GM21390 (cell line): Measurements from ENCODE around the gene NPR2.

Experiments
- ATAC-seq: cut with Tn5 transposase; IDR thresholded peaks from one replicate; pipeline ENCODE4 v1.9.1; 2021; ENCODE audit not compliant: unreplicated experiment

NPR2 gene

DNA sequence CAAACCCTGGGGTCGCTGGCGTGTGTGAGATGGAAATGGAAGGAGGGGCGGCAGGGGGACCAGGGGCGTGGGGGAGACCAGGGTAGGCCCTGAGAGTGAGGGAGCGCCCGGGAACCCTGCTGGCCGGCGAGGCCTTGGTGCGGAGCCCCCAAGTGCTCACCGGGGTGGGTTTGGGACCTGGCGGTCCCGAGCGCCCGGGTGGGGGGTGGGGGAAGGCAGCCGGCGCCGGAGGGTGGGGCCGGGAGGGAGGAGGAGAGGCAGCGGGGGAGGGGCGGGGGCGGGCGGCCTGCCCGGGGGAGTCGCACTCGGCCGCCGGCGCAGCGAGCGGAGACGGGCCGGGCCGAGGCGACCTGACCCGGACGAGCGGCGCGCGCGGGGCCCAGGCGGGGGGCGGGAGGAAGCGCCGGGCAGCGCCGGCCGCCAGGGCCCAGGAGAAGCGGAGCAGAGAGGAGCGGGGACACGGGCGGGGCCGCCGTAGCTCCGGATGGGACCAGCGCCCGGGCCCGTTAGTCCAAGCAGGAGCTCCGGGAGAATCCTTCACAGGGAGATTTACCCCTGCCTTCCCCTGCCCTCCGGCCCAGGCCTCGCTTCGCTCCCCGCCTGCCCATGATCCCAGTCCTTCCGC, at the start of gene NPR2:
TSS of gene NPR2 (plus strand) at position 295 of the 625 bp plus-strand sequence. CDS start 818 bp downstream, outside the sequence.
- no peak for ATAC-seq

DNA sequence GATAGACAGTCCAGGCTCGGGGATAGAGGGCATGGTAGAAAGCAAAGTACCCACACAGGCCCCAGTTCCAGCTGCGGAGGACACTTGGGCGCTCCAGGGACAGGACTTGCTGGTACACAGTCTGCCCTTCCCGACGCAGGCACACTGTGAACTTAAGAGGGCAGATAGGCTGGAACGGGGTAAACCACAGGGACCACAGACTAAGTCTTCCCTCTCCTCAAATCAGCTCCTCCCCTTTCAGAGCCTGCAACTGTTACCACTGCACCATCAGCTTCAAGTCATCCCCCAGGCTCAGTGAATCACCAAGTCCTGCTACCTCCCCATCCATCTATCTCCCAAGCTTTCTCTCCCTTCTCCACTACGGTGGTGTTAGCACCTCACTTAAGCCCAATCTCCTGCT, 49.7 kb upstream of the NPR2 start:
- no peak for ATAC-seq

- ATAC-seq, result no peak
Measured at GRCh38 chr9:35743452-35743851, 47.9 kb upstream of the NPR2 start.

DNA sequence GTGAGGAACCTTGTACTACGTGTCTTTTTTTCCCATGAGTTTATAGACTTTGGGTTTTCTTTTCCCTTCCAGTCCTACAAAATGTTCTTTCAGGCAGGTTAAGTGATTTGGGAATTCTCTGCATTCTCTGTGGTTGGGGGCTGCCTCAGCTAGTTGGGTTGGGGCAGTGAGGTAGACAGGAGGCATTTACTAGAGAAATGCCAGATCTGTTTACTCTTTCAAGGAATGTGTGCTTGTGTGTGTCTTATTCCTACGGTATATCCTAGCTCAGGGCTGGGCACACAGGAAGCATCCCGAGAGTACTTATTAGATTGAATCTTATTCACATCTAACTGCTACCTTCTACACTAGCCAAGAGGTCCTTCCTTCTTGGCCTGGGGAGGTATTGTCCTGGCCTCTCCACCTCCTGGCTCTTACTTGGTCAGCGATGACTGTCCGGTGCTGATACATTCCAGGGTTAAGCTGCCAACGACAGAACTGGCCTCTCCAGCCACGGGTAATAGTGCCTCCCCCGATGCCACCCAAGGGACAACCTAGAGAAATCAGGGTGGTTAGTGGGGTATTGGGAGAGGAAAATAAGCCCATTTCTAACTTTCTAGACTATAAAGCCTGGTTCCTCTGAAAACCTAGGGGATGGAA, 47.4 kb upstream of the NPR2 start:
- ATAC-seq, result no peak

GRCh38 chr9:35745569-35745968, 45.8 kb upstream of the NPR2 start:
- ATAC-seq, result no peak

DNA sequence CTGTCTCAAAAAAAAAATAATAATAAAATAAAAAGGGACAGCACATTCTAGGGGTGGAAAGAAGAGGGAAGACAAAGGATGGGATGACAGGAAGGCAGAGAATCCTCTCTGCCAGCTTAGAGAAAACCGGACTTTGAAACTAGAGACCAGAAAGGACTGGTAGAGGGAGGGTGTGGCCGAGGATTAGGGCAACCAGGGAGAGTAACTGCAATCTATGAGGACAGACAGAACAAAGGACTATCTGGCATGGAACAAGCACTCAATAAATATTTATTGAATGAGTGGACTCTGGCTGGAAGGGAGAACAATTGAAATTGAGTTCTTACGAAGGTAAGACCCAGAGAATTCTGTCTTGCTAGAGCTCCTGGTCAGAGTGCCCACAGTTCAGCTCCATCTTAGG, 44.8 kb upstream of the NPR2 start:
- no peak for ATAC-seq

DNA sequence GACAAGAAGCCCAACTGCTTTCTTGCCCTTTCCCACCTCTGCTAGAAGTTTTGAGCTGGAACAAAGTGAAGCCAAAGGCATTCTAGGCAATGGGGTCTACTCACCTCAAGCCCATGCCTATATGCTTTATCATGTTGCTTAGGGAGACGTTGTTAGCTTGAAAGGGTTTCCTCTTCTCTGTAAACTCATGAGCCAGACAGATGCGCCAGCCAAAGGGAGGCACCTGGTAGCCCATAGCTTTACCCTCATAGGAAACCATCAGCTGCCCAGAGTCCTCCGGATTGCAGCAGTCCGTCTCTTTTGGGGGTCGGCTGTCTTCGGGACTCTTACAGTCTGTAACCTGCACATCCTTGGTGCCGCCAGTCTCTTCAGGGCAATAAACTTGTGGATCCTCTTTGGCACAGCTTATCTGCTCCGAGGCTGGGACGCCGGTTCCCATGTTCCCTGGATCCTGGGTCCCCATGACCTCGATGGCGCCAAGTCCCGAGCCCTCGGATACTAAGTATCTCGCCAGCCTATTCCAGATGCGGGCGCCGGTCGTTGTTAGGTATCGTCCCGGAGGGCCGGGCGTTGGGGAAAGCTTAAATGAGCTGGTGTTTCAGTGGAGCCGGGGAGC, 43.0 kb upstream of the NPR2 start:
- ATAC-seq, result no peak

- ATAC-seq, result peak; percentile 80
Measured at GRCh38 chr9:35748858-35749514, 42.4 kb upstream of the NPR2 start, which contains the start of the genes GBA2 and RGP1. GBA2 (minus strand) TSS chr9:35749228; CDS start chr9:35748704, 524 bp downstream. RGP1 (plus strand) TSS chr9:35749287; CDS start chr9:35749756, 469 bp downstream.

DNA sequence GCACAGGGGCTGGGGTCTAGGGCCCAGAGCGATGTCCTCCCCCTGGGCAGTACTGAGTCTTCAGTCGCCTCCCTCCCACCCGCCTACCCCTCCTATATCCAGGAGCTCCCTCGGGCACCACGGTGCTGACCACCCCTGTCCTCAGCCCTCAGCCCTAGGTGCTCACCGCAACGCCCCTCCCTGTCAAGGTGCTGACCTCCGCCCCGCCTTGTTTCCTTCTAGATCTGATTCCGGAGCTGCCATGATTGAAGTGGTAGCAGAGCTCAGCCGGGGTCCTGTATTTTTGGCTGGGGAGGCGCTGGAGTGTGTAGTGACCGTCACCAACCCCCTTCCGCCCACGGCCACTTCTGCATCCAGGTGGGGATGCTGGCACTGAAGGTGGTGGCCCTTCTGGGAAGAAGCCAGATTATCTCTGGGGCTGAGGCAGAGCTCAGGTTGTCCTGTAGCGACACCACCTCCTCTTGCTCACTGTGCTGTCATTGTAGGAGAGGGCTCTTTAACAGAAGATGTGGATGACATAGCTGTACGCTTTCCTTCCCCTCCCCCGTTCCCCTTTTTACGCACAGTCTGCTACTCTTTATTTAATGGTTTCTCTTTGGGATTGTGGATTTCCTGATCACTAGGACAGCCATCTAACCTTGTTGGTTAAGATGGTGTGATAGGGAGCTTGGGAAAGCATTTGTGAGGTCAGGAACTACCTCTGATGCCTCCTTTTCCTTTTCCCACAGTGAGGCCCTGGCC, 41.7 kb upstream of the NPR2 start:
- peak; percentile 33 for ATAC-seq

DNA sequence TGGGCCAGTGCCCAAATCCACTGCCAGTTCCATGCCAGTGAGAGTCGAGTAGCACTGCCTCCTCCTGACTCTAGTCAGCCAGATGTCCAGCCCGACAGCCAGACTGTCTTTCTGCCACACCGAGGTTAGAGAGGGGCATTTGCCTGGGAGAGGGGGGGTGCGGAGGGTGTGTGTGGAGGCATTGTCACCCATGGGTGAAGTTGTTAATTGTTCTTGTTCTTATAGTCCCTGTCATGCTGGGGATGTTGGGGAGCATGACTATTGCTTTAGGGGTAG, 41.2 kb upstream of the NPR2 start:
- no peak for ATAC-seq

GRCh38 chr9:35753466-35753865, 37.9 kb upstream of the NPR2 start:
- no peak for ATAC-seq

DNA sequence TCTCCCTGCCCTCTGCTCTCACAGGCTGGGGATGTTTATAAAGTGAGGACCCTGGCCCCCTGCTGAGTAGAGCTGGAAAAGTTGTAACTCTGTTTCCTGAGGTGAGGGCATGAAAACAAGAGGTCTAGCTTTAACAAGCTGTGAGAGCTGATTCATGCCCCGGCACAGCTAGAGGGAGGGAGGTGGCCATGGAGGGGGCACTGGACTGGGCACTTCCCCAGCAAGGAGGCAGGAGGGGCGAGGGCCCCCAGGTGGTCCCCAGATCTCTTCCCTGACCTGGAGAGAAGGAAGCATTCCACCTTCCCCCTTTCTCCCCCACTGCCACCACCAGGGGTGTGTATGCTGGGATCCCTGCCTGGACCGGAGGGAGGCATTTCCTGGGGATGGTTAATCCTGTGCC, 37.1 kb upstream of the NPR2 start, which contains the start of gene MSMP:
TSS of gene MSMP (minus strand) at position 13 of the 400 bp plus-strand sequence. CDS start 147 bp downstream, outside the sequence.
- ATAC-seq, result no peak

DNA sequence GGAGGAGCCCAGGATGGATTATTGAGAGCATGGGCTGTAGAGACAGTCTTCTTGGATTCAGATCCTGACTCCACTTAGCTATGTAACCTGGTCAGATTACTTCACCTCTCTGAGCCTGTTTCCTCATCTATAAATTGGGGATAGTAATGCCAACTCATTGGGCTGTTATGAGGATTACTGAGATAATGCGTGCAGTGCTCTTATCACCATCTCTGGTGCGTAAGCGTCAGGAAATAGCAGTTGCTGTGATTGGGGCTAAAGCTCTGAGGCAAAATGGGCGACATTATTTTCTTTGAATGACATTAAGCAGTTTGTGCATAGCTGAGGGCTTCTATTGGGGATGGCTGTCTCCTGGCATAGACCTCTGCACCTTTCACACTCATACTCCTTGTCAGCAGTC, 36.3 kb upstream of the NPR2 start:
- ATAC-seq, result no peak

DNA sequence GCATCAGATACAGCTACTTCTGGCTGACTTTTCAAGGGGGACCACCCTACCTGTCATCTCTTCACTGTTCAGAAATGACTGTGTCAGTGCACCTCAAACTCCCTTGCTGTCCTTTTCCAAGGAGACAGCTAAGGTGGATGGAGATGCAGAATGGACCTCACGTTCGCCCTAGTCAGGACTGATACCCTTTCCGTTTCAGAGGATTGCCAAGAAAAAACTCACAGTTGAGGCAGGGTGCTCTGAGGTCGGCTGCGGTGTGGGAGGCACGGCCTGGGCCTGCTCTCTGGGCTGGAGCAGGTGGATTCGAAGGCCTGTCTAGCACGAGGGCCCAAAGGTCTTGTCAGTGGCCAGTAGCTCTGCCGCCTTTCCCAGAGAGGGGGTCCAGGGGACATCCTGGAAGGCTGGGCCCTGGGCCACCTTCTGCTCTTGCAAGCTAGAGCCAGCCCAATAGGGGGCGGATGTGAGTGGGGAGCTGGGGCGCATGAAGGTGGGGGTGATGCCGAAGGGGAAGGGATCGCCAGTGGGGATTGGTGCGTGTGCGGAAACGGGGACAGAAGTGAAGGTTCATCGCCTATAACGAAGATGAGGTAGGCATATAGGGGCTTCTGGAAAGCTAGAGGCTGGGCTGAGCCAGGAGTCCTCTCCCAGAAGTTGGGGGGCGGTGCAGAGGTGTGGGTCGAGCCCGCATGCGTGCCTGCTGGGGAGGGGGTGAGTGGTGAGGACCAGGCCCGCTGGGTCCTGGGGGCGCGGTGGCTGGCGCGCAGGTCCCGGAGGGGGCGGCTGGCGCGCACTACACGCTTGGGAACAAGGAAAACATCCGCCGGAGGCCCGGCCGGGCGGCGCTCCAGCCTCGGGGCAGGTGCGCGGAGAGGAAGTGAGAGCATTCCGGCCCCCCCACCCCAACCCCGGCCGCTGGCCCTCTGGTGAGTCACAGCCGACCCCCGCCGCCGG, 34.8 kb upstream of the NPR2 start:
- ATAC-seq, result peak; percentile 62

- ATAC-seq, result peak; percentile 39
Measured at GRCh38 chr9:35757226-35757891, 34.0 kb upstream of the NPR2 start.

DNA sequence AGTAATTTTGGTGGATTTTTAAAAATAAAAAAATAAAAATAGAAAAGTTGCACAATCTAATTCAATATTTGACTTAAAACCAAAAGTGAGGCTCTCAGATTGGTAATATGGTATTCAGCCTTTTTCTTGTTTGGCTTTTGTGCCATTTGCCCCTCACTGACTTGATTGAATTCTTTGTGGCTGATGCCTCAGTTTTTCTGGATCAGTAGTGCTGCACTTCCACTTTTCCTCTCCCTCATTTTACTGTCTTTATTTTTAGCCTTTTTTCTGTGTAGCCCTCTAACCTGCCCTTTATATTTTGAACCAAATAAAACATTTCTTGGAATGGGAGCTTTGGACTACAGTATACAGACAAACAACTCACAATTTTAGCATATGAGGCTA, 33.5 kb upstream of the NPR2 start:
- no peak for ATAC-seq

DNA sequence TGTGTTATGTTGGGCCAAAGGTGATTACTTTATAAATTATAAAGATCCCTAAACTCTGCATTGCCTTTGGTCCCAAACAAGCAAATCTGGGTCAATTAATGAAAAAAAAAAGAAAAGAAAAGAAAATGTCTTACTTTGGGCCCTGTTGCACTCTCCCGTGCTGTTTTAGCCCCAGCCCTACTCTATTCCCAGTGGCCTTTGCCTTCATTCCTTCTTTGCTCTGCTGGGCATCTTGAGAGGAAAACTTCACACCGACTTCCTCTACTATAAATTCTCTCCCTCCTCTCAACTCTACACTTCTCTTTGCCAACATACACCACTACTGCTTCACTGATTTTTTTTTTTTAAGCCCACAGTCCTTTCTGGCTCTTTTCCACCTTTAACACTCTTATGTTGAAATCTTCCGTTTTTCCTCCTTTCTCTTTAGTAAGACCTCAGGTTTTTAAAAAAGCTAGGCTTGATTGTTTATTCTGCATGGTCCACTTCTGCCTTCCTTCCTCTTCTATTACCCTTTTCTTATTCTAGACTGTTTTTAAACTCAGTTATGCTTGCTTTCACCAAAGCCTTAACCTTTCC, 32.8 kb upstream of the NPR2 start:
- ATAC-seq, result no peak

GRCh38 chr9:35759795-35760194, 31.6 kb upstream of the NPR2 start:
- ATAC-seq, result no peak

DNA sequence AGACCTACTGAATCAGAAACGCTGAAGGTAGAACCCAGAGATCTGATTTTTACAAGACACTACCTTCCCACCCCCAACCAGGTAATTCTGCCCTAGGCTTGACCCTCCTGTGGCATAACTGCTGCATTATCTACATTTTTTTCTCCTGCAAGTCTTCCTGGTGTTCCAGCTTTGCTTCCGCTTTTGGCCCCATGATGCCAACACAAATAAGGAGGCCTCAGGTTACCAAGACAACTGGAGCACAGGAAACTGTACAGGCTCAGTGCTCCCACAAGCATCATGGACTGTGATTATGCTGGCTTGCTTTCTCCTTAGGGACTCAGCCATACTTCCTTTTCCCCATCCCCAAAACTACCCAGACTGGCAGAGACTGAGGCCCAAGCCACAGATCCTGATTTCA, 30.7 kb upstream of the NPR2 start:
- ATAC-seq, result no peak
